Spleen (tissue), 11 donors: ENCODE measurements around the gene CHST7. TPM values are rescaled to one million over a fixed set of nuclear protein-coding genes. Genes with fewer than 3 reads are reported as not detected.

Source experiments
- DNase-seq: peaks from one replicate; pipeline ENCODE4 v3.0.0-alpha.2; 2020
- H3K27ac ChIP-seq, 8 donors: fragments of 200-600 bp; sonication (generic) in 7 of 8; 1 replicate in 4 of 8; 2 replicates in 4 of 8; pipeline versions ENCODE4 v1.5.0 to v1.8.0; 2016 to 2021; ENCODE audit warnings: inconsistent platforms in 4 of 8, mild to moderate bottlenecking in 4 of 8, moderate library complexity in 1 of 8
- H3K27me3 ChIP-seq, 7 donors: fragments of 200-600 bp; sonication (generic) in 6 of 7; replicated peaks in 1 of 7; 1 replicate in 4 of 7; 2 replicates in 3 of 7; pipeline versions ENCODE4 v1.5.0 to v1.8.0; 2016 to 2021; ENCODE audit warnings: inconsistent platforms in 3 of 7, mild to moderate bottlenecking in 1 of 7
- H3K36me3 ChIP-seq, 6 donors: fragments of 200-600 bp; sonication (generic) in 5 of 6; 1 replicate in 4 of 6; 2 replicates in 2 of 6; pipeline versions ENCODE4 v1.5.0 to v1.8.0; 2016 to 2021; ENCODE audit warnings: inconsistent platforms in 2 of 6
- H3K4me1 ChIP-seq, 6 donors: fragments of 200-600 bp; sonication (generic) in 5 of 6; 1 replicate in 3 of 6; 2 replicates in 3 of 6; pipeline versions ENCODE4 v1.5.0 to v1.8.0; 2016 to 2021; ENCODE audit warnings: inconsistent platforms in 3 of 6
- H3K4me3 ChIP-seq, 8 donors: fragments of 200-600 bp; sonication (generic) in 7 of 8; 1 replicate in 4 of 8; 2 replicates in 4 of 8; pipeline versions ENCODE4 v1.5.0 to v1.8.0; 2016 to 2021; ENCODE audit warnings: inconsistent platforms in 4 of 8, mild to moderate bottlenecking in 4 of 8, moderate library complexity in 2 of 8
- H3K9me3 ChIP-seq, 8 donors: fragments of 200-600 bp; sonication (generic) in 7 of 8; 1 replicate in 4 of 8; 2 replicates in 4 of 8; pipeline versions ENCODE4 v1.5.0 to v1.8.0; 2016 to 2021; ENCODE audit warnings: inconsistent platforms in 4 of 8
- CTCF ChIP-seq, 11 experiments: fragments of 200-600 bp in 7 of 11; fragments of 450-650 bp in 4 of 11; sonication (generic) in 4 of 11; IDR thresholded peaks in 8 of 11; conservative IDR thresholded peaks in 3 of 11; 1 replicate in 7 of 11; 2 replicates in 4 of 11; pipeline versions ENCODE4 v1.4.0 to v1.8.0; 2016 to 2021; ENCODE audit warnings: antibody characterized with exemption in 11 of 11, inconsistent platforms in 4 of 11, mild to moderate bottlenecking in 1 of 11
- POLR2A ChIP-seq, 3 donors: fragments of 450-650 bp; IDR thresholded peaks; one replicate each; pipeline ENCODE4 v1.5.1; 2017; ENCODE audit warnings: antibody characterized with exemption in 3 of 3, mild to moderate bottlenecking in 1 of 3
- POLR2AphosphoS5 ChIP-seq, 3 donors: sonication (generic); formaldehyde crosslinking; IDR thresholded peaks; one replicate each; pipeline ENCODE4 v1.5.1; 2017; ENCODE audit warnings: antibody characterized with exemption in 3 of 3
- WGBS, 5 donors: extraction: QIAGEN DNeasy Blood & Tissue Kit in 3 of 5; methylation state at CpG; one replicate each; pipeline versions ENCODE4 v1.1.5 to v1.1.7; 2013 to 2018; 5-methylcytosine and 5-hydroxymethylcytosine counted together
- intact Hi-C: fragments of 100-400 bp; cut with DNase I; formaldehyde crosslinking; loops from one replicate; pipeline ENCODE4 v1.15.0; 2023; ENCODE audit warnings: low total_unique reads
- polyA plus RNA-seq, 3 donors: library from polyadenylated mRNA; stranded (reverse); fragments of 200-250 nt; gene quantifications; one replicate each; pipeline ENCODE4 v1.2.1, GENCODE V29; 2013
- total RNA-seq, 7 donors: library from RNA; depleted of rRNA in 3 of 7; stranded (reverse); fragments of >200 nt in 3 of 7; fragmentation: NEBNext Ultra II Directional in 4 of 7; extraction: Animal tissue kit (Norgen Biotek cat#: 25700) in 4 of 7; gene quantifications; one replicate each; pipeline versions ENCODE4 v1.1.0 to v1.2.1, GENCODE V29; 2016 to 2021
- donor health status: healthy with polysubstance abuse.
- donor health status: DM: no; HTN: no; CAD: no; lungs with moderate emphysema.
- donor health status: DM: no; HTN: no; CAD: no.
- donor health status: Bipolar disorder and iron deficiency.
- donor health status: healthy.
- donor health status: DM: no; HTN: no; CAD: no.
- donor health status: DM: yes; HTN: yes; CAD: no.

Gene CHST7
- total and polyA plus RNA-seq, 10 donors = 2.0 to 43.9 (median 18.7) TPM

DNA sequence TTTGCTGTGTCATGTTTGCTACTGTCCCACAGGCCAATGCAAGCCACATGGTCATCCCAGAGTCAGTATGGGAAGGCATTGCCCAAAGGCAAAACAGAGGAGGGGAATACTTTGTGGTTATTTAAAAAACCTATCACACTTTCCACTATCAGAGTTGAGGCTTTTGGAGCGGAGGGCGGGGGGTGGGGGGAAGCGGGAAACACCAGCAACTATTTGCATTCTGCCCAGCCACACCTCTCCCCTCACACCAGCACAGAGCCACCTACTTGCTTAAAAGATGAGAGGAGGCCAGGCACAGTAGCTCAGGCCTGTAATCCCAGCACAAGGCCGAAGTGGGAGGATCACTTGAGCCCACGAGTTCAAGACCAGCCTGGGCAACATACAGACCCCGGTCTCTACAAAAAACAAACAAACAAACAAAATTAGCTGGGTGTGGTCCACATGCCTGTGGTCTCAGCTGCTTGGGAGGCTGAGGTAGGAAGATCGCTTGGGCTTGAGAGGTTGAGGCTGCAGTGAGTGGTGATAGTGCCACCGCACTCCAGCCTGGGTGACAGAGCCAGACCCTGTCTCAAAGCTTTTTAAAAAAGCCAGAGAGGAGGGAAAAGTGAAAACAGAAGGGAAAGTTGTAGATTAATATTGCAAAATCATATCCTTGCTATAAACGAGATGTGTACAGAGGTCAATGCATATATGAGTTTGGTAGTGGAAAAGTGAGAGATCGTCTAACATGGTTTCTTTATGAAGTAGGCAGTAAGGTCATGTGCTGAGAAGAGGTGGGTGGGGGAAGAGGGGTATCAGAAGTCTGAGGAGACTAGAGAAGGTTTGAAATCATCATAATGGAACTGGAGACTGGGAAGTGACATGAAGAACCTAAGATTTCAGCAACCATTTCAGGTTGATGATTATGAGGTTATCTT, 1.9 kb upstream of the CHST7 start:
- Histone ChIP-seq H3K4me3 (no peak overlapping the region), H3K4me1 (peaks cover 0 to 43% (median 23%) of the 10 kb centered on the region in 6 donors), H3K9me3 (peaks cover 0 to 6% (median 0%) of the 10 kb centered on the region in 8 donors), H3K36me3 (no peaks in the 10 kb centered on the region), H3K27me3 (peaks cover 0 to 9% (median 0%) of the 10 kb centered on the region in 7 donors), H3K27ac (peak overlapping the region in 3 of 8 donors; percentile 83 to 88 (median 86))
- WGBS, 5 donors = 65 to 91% (median 77%) methylated on average over 8 to 10 of the region's 10 CpGs
- DNase-seq = no peak
- TF ChIP-seq POLR2A (IDR thresholded peaks at IDR 0.05) (no peak), POLR2AphosphoS5 (IDR thresholded peaks at IDR 0.05) (no peak), CTCF (IDR thresholded peaks at IDR 0.05 in 8 of 11, conservative IDR thresholded peaks at IDR 0.05 in 3 of 11) (no peak)
- intact Hi-C loops = loop anchor here (10.0 kb wide), 1 partner anchor 73 kb away; no protein-coding TSS in a partner anchor

DNA sequence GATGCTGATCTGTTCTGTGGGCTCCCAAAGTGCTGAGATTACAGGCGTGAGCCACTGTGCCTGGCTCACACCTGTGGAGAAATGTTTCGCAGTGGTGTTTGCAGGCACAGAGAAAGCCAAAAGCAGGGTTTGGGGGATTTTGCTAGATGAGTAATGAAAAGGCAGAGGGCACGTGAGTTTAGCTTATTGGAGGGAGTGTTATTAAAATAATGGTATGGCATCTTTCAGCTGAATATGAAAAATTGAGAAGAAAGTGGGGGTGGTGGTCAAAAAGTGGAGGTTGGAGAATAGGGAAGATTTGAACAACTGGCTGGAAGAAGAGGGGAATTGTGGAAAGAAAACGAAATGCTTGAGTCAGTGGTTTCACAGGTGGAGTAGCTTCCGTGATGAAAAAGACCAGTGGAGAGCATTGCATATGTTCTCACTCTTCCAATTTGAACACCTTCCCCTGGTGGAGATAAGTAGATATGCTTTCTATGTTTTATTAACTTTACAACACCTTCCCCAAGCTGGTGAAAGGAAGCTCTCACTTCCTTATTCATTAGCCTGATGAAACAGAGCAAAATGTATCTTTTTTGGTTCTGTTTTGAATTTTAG, 1.1 kb upstream of the CHST7 start:
- peaks cover 0 to 9% (median 0%) of the 10 kb centered on the region in 7 donors for H3K27me3 ChIP-seq
- H3K4me3 ChIP-seq = peak overlapping the region in 1 of 8 donors; percentile 87
- peaks cover 0 to 6% (median 0%) of the 10 kb centered on the region in 8 donors for H3K9me3 ChIP-seq
- no peaks in the 10 kb centered on the region for H3K36me3 ChIP-seq
- intact Hi-C loops = loop anchor here (10.0 kb wide), 1 partner anchor 72 kb away; no protein-coding TSS in a partner anchor
- peaks cover 0 to 47% (median 24%) of the 10 kb centered on the region in 6 donors for H3K4me1 ChIP-seq
- WGBS, 5 donors = 50 to 60% (median 53%) methylated on average over 5 of the region's 5 CpGs
- H3K27ac ChIP-seq = peak overlapping the region; percentile 16 to 88 (median 82)
- no peak for TF ChIP-seq POLR2A (IDR thresholded peaks at IDR 0.05)
- peak in 7 of 11 experiments; percentile 7 to 33 (median 14) for TF ChIP-seq CTCF (IDR thresholded peaks at IDR 0.05 in 8 of 11, conservative IDR thresholded peaks at IDR 0.05 in 3 of 11)
- no peak for DNase-seq

GRCh38 chrX:46573892-46574773, 568 bp downstream of the CHST7 start:
- H3K36me3 ChIP-seq = peaks cover 0 to 7% (median 0%) of the 10 kb centered on the region in 6 donors
- TF ChIP-seq POLR2AphosphoS5 (IDR thresholded peaks at IDR 0.05) (peak in 2 of 3 donors; percentile 9 to 22), POLR2A (IDR thresholded peaks at IDR 0.05) (no peak), CTCF (IDR thresholded peaks at IDR 0.05 in 8 of 11, conservative IDR thresholded peaks at IDR 0.05 in 3 of 11) (peak in 1 of 11 experiments; percentile 22)
- peaks cover 0 to 64% (median 24%) of the 10 kb centered on the region in 6 donors for H3K4me1 ChIP-seq
- H3K27me3 ChIP-seq = peaks cover 0 to 9% (median 0%) of the 10 kb centered on the region in 7 donors
- WGBS, 5 donors = 0 to 48% (median 19%) methylated on average over 64 to 107 of the region's 107 CpGs; no CpG with 5 or more reads in 1 of the 5 donors
- H3K27ac ChIP-seq = peak overlapping the region; percentile 16 to 88 (median 82)
- intact Hi-C loops = loop anchor here (10.0 kb wide), 1 partner anchor 71 kb away; no protein-coding TSS in a partner anchor
- H3K9me3 ChIP-seq = peaks cover 0 to 6% (median 0%) of the 10 kb centered on the region in 8 donors
- peak overlapping the region; percentile 42 to 87 (median 68) for H3K4me3 ChIP-seq
- peak; percentile 93 for DNase-seq
